Spinal cord (tissue), 10 donors: ENCODE measurements around the gene TEAD4. TPM values are rescaled to one million over a fixed set of nuclear protein-coding genes. Genes with fewer than 3 reads are reported as not detected.

Experiments used
- DNase-seq, 6 donors: peaks; one replicate each; pipeline versions ENCODE4 v3.0.0 to v3.0.0-alpha.2; 2013 to 2015; ENCODE audit warnings: low spot score in 6 of 6, low read depth in 4 of 6
- H3K27ac ChIP-seq: one replicate; pipeline ENCODE4 v1.5.1; 2013; ENCODE audit warnings: low read depth, low read length, control low read depth
- H3K27me3 ChIP-seq: one replicate; pipeline ENCODE4 v1.6.1; 2013; ENCODE audit warnings: low read length; ENCODE audit not compliant: control insufficient read depth, insufficient read depth
- H3K36me3 ChIP-seq: one replicate; pipeline ENCODE4 v1.6.1; 2013; ENCODE audit warnings: low read length; ENCODE audit not compliant: control insufficient read depth, insufficient read depth
- H3K4me1 ChIP-seq: one replicate; pipeline ENCODE4 v1.6.1; 2013; ENCODE audit warnings: low read length; ENCODE audit not compliant: control insufficient read depth, insufficient read depth
- H3K4me3 ChIP-seq: one replicate; pipeline ENCODE4 v1.5.1; 2013; ENCODE audit warnings: low read depth, low read length, control low read depth
- H3K9me3 ChIP-seq: one replicate; pipeline ENCODE4 v1.6.1; 2013; ENCODE audit warnings: low read length; ENCODE audit not compliant: control insufficient read depth, insufficient read depth
- WGBS: methylation state at CpG from one replicate; pipeline ENCODE4 v1.1.5; 2013; ENCODE audit warnings: missing lambda C conversion rate; ENCODE audit not compliant: insufficient coverage; 5-methylcytosine and 5-hydroxymethylcytosine counted together
- polyA plus RNA-seq, 2 donors: library from polyadenylated mRNA; unstranded; fragments of 120-200 nt; gene quantifications; one replicate each; pipeline ENCODE4 v1.2.1, GENCODE V29; 2013; ENCODE audit not compliant: insufficient read length in 2 of 2
- small RNA-seq: library from RNA; depleted of rRNA; stranded (forward); fragments of <200 nt; gene quantifications from one replicate; pipeline ENCODE3, GENCODE V24; 2014; ENCODE audit warnings: low replicate concordance
- total RNA-seq, 2 donors: library from RNA; depleted of rRNA in 1 of 2; stranded (reverse); fragments of 120-200 nt in 1 of 2; fragments of >200 nt in 1 of 2; gene quantifications; one replicate each; pipeline versions ENCODE4 v1.2.3 to v1.2.4, GENCODE V29; 2013 to 2014
- donor health status: healthy.

Gene TEAD4
- total and polyA plus RNA-seq, 4 donors, result 0.99 to 2.8 (median 2.3) TPM

- no peaks in the 10 kb centered on the region for H3K9me3 ChIP-seq
- peaks cover 30% of the 10 kb centered on the region for H3K4me1 ChIP-seq
- 76% methylated on average over 11 of the region's 11 CpGs for WGBS
- DNase-seq, result no peak
- no peaks in the 10 kb centered on the region for H3K27me3 ChIP-seq
- no peak overlapping the region for H3K4me3 ChIP-seq
- H3K27ac ChIP-seq, result no peak overlapping the region
- peaks cover 11% of the 10 kb centered on the region for H3K36me3 ChIP-seq
These were observed 128.8 kb downstream of the TEAD4 start for GRCh38 chr12:3087758-3088650.

- peaks cover 5% of the 10 kb centered on the region for H3K36me3 ChIP-seq
- H3K4me3 ChIP-seq, result no peak overlapping the region
- 100% methylated on average over 1 of the region's 5 CpGs for WGBS
- no peaks in the 10 kb centered on the region for H3K9me3 ChIP-seq
- no peak for DNase-seq
- peaks cover 25% of the 10 kb centered on the region for H3K4me1 ChIP-seq
- no peaks in the 10 kb centered on the region for H3K27me3 ChIP-seq
- no peak overlapping the region for H3K27ac ChIP-seq
These were observed 130.4 kb downstream of the TEAD4 start for GRCh38 chr12:3089588-3089987.

Small RNA genes within 50 kb of the gene (small RNA-seq; reads per million reads assigned to genes)
- gene RNU6-1315P, result not detected

Other genes starting within 250 kb of the TEAD4 start
- 10 to 100 TPM; 44.0 to 68.2 TPM for gene FKBP4, start 164.4 kb upstream of the TEAD4 start, total RNA-seq
- 100 to 1,000 TPM; 110 to 132 TPM for gene FKBP4, start 164.4 kb upstream of the TEAD4 start, polyA plus RNA-seq
- gene ITFG2, start 146.7 kb upstream of the TEAD4 start, total RNA-seq, result 10 to 100 TPM; 12.7 to 36.1 TPM
- gene ITFG2, start 146.7 kb upstream of the TEAD4 start, polyA plus RNA-seq, result 10 to 100 TPM; 35.3 to 46.1 TPM
- 1 to 10 TPM; 1.9 to 3.4 TPM for gene NRIP2, start 124.4 kb upstream of the TEAD4 start, total RNA-seq
- 1 to 10 TPM; 5.1 to 8.2 TPM for gene NRIP2, start 124.4 kb upstream of the TEAD4 start, polyA plus RNA-seq
- not detected for gene TEX52, start 102.4 kb upstream of the TEAD4 start, total RNA-seq
- gene TEX52, start 102.4 kb upstream of the TEAD4 start, polyA plus RNA-seq, result 1 to 10 TPM in 1 of 2 donors, under 1 TPM in 1; 0.81 to 1.3 TPM
- gene FOXM1, start 82.2 kb upstream of the TEAD4 start, total RNA-seq, result 10 to 100 TPM in 1 of 2 donors, 1 to 10 TPM in 1; 3.0 to 10.1 TPM
- 10 to 100 TPM; 28.2 to 28.8 TPM for gene FOXM1, start 82.2 kb upstream of the TEAD4 start, polyA plus RNA-seq
- 10 to 100 TPM; 31.2 to 33.2 TPM for gene RHNO1, start 82.2 kb upstream of the TEAD4 start, total RNA-seq
- gene RHNO1, start 82.2 kb upstream of the TEAD4 start, polyA plus RNA-seq, result 10 to 100 TPM; 55.9 to 59.9 TPM
- gene TULP3, start 68.5 kb upstream of the TEAD4 start, total RNA-seq, result 10 to 100 TPM; 13.0 to 23.9 TPM
- 10 to 100 TPM; 24.6 to 29.6 TPM for gene TULP3, start 68.5 kb upstream of the TEAD4 start, polyA plus RNA-seq
- 10 to 100 TPM; 27.6 to 28.3 TPM for gene TSPAN9, start 118.0 kb downstream of the TEAD4 start, total RNA-seq
- 10 to 100 TPM; 33.4 to 40.1 TPM for gene TSPAN9, start 118.0 kb downstream of the TEAD4 start, polyA plus RNA-seq